GM19193 (cell line): ENCODE measurements around the gene WHRN.
A peak's percentile ranks its signal among the peaks of the same experiment; 100 is the strongest.

Experiments
- POLR2A ChIP-seq: IDR thresholded peaks from 4 replicates; pipeline ENCODE4 v1.6.1; 2011; ENCODE audit not compliant: insufficient read depth, insufficient read length; ENCODE audit errors: extremely low read depth

WHRN gene

DNA sequence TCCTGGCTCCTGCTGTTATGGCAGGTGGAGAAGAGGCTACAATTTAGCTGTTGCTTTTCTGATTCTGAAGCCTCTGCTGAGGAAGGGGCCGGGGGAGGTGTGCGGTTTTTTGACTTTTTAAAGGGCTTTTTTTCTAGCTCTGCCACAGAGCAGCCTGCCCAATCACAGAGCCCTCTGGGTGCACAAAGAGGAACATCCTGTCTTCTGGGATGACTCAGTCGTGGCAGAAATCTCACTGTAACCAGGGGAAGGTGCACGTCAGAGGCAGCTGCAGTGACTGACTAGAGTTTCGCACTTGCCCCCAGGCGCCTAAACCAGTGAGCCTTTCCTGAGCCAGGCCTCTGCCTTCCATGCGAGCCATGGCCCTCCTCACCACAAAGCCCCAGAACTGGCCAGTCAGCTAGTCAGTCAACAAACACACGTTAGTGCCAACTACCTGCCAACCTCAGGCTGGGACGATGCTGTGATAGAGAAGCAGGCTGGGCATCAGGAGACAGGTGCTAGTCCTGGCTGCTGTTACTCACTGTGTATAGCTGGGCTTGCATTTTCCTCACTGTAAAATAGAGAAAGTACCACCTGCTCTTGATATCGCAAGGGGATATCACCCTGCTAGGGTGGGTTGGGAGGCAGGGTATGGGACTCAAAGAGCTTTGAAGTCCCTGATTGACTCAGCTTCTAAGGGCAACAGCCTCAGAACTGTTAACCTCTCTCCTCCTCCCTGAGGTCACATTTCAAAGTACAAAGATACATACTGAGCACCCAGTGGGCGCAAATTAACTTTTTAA is 119.7 kb downstream of the WHRN start:
- peak; percentile 83 for TF ChIP-seq POLR2A

DNA sequence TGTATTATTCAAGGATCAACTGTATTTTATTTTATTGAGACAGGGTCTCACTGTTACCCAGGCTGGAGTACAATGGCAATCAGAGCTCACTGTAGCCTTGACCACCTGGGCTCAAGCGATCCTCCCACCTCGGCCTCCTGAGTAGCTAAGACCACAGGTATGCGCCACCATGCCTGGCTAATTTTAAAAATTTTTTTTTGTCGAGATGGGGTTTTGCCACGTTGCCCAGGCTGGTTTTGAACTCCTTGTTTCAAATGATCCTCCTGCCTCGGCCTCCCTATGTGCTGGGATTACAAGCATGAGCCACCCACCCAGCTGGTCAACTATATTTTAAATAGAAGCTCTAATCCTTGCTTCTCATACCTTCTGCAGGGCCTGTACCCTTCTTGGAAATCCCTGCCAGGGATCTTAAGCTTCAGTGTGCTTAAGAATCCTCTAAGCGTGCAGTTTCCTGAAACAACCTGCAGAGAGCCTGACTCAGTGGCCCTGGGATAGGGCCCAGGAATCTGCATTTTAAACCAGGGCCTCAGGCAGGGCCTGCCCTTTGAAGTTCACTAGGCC is 120.4 kb downstream of the WHRN start:
- TF ChIP-seq POLR2A = no peak

DNA sequence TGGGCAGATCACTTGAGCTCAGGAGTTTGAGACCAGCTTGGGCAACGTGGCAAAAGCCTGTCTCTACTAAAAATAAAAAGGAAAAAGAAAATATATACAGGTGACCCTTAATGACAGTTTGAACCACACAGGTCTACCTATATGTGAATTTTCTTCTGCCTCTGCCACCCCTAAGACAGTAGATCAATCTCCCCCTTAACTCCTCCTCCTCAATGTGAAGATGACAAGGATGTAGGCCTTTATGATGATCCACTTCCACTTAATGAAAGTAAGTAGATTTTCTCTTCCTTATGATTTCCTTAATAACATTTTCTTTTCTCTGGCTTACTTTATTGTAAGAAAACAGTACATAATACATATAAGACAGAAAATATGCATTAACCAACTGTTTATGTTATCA is 120.9 kb downstream of the WHRN start:
- TF ChIP-seq POLR2A = no peak

DNA sequence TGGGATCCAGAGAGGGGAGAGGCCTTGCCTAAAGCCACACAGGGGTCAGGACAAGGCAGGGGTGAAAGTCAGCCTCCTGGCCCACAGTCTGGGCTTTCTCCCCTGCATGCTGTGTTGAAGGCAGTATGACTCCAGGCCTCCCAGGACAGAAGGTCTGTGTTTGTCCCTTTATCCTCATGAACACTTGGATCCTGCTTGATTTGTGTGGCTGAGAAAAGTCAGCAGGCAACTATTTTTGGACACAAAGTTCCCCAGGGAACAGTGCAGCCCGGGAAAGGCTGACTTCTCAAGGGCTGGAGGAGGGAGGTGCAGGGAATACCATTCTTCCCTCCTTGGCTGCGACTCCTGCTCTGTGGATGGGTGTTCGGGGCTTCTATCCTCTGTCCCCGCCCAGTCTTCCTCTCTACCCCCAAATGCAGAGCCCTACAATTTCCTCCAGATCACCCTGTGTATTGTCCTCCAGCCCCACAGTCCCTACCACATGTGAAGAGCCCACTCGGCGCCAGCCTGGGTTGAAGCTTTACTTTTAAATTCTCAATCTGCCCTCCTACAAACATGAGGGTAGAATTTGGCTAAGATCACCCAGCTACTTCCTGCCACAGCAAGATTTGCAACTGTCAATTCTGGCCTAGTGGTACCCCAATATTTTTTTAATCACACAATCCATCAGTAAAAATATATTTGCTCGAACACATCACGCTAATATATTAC is 121.6 kb downstream of the WHRN start:
- no peak for TF ChIP-seq POLR2A

DNA sequence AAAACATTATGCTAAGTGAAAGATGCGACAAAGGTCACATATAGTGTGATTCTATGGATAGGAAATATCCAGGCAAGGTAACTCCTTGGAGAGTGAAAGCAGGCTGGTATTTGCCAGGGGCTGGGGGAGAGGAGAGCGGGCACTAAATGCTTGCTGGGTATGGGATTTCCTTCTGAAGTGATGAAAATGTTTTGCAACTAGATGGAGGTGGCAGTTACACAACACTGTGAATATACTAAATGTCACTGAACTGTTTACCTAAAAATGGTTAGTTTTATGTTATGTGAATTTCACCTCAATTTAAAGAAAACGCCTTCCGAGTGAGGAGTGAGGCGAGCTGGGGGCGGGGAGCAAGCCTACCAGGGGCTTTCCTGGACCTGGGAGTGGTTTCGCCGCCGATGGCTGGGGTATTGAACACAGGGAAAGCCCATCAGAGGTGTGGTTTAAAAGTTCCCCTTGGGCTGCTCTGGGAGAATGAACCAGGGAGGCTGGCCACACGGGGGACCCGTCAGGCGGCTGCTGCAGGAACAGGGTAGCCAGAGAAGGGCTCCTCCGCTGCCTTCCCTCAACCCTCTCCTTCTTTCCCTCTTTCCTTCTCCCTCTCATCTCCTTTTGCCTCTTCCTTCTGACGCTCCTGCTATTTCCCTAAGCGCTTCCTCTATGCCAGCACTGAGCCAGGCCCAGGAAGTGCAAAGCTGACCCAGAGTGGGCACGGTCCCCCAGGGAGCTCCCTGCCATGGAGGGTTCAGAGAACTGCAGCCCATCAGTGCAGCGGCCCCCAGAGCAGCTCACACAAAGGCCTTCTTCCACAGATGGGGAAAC is 122.4 kb downstream of the WHRN start:
- peak; percentile 56 for TF ChIP-seq POLR2A

DNA sequence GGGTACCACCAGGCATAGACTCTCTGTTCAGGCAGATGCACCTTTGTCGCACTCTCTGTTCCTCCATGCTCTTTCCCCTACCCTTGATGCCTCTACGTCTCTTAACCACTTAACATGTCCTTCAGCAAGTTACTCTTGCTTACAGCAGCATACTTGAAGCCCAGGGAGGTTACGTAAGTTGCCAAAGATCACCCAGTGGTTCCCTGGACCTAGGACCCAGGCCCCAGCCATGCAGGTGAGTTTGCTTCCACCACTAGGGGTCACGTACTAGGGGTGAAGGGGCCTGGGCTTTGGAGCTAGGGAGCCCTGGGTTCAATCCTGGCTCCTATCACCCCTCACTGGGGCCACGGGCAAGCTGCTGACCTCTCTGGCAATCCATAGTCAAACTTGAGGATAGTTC is 126.4 kb downstream of the WHRN start:
- no peak for TF ChIP-seq POLR2A

DNA sequence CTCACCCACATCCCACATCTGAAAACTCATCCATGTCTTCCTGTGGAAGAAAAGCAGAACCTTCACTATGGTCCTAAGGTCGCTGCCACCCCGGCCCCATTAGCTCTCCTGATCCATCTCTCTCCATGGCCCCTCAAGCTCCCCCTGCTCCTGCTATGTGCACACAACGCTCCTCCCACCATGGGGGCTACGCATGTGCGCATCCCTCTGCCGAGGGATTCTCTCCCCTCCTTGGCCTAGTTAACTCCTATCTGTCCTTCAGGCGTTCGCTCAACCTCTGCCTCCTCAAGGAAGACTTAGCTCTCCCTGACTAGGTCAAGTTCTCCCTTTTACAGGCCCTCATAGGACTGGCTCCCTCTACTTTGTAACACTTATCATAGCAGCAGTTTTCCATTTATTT is 127.3 kb downstream of the WHRN start:
- TF ChIP-seq POLR2A = no peak

DNA sequence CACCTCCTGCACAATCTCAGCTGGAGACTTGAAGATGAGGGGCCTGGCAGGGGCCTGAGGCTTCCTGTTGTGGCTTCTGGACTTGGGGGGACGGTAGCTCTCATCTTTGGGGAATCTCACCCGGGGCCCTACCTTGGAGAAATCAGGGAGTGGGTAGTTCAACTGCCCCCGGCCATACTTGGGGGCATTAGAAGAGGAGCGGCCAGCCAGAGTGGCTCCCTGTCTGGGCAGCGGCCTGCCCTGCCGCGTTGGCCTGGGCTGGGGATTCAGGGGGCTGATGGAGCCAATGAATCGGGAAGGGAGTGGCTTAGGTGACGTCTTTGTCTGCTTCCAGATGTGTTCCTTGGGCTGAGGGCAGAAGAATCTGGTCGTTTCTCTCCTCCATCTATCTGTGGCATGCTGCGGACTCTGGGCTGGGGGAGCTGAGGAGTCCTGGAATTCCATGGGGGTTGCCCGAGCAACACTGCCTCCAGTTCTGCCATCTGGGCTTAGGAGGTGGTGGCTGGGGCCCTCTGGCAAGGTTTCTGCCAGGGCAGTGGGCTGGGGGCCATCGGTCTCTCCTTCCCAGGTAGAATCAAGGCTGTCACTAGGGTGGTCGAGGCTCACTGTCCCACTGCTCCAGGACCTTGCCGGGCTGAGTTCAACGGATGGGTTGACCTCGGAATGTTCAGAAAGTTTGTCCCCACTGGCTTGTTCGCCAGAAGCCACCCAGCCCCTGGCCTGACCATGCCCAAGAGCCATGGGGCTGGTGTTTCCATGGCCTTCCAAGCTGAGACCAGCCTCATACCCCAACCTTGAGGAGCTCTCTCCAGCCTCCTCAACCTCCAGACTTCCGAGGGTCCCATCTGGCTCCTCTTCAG is 128.5 kb downstream of the WHRN start:
- no peak for TF ChIP-seq POLR2A

DNA sequence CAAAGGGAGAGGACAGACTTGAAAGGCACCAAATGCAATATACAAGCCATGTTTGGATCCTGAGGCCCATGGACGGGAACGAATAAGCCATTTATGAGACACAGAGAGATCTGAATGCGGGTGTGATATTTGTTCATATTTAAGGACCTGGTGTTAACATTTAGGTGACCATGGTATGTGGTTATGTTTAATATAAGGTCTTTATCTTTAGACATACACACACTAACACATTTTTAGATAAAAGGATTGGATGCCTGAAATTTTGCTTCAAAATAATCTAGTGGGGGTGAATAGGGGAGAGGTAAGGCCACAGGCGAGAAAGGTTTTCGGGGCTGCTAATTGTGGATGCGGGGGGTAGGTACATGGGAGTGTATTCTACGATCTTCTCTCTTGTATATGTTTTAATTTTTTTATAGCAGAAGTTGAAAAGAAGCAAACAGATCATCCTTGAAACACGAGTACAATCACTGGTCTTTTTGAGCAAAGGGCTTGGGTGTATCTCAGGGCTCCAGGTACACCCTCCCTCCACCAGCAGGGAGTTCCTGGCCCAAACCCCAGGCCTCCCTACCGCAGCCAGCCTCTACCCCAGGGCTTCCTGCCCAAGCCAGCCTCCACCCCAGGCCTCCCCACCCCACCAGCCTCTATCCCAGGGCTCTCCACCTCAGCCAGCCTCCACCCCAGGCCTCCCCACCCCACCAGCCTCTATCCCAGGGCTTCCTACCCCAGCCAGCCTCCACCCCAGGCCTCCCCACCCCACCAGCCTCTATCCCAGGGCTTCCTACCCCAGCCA is 129.7 kb downstream of the WHRN start:
- TF ChIP-seq POLR2A = no peak

DNA sequence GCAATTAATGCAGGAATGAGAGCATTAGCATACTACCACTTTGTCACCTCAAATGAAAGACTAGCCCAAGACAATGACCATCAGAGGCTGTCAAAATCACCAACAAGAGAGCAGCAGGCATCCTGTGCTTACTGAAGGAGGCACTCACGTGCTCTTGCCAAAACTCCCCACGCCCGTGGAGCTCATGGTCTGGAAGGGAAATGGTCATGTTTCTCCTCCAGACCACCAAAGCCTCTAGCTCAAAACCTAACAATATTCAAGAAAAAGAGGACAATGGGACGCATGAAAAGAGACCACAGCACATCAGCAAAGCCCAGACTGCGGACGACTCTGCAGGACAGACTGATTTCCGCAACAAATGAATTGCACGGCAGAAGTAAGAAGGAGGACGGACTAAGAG is 130.3 kb downstream of the WHRN start:
- TF ChIP-seq POLR2A = no peak

DNA sequence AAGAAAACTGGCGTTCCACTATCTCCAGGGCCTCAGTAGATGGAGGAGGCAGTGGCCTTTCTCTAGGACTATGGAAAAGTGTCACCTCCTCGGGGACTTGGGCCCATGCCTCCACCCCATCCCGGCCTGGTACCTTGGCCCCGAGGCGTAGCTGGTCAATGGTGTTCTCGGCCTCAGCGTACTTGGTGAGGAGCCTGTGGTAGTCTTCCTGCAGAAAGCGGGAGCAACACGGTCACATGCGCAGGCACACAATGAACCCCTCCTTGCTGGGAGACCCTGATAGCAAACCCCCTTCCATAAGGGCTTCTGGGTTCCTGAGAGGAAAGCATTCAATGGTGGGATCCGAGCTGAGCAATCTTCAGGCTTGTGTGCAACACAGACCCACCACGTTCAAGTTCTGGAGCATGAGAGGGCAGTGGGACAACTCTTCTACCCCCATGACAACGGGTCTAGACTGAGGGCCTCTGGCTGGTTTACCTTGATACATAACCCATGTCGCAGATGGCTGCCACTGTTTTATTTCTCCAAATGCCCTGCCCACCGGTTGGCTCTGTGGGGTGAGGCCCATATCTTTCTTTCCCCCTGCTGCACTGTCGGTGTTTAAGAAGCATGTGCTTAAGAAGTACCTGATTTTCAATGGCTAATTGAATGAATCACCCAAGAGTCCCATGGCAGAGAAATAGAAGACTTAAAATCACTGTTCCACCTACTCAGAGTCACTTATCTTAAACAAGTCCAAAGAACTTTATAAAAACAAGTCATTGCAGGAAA is 131.1 kb downstream of the WHRN start:
- TF ChIP-seq POLR2A = no peak

DNA sequence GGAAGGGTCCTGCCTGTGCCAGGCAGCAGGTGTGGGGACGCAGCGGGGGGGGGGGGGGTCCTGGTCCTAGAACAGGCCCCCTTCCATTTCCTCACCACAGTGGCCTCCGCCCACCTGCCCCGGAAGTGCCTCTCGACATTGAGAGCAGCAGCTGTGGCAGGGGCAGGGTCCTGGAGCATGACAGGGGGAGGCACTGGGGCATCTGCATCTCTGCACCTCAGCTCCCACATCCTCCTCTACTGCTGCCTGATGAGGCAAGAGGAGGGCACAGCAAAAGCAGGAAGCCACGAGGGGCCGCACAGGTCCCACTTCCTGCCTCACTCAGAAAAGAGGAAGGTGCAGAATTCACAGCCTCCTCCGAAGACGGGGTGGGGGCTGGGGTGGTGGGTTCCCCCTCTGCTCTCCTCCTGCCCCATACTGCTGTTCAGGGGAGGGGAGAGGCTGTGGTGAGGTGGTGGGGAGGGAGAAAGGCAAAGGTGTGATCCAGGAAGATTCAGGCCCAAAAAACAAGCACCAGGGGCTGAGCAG is 132.3 kb downstream of the WHRN start:
- TF ChIP-seq POLR2A = peak; percentile 55

DNA sequence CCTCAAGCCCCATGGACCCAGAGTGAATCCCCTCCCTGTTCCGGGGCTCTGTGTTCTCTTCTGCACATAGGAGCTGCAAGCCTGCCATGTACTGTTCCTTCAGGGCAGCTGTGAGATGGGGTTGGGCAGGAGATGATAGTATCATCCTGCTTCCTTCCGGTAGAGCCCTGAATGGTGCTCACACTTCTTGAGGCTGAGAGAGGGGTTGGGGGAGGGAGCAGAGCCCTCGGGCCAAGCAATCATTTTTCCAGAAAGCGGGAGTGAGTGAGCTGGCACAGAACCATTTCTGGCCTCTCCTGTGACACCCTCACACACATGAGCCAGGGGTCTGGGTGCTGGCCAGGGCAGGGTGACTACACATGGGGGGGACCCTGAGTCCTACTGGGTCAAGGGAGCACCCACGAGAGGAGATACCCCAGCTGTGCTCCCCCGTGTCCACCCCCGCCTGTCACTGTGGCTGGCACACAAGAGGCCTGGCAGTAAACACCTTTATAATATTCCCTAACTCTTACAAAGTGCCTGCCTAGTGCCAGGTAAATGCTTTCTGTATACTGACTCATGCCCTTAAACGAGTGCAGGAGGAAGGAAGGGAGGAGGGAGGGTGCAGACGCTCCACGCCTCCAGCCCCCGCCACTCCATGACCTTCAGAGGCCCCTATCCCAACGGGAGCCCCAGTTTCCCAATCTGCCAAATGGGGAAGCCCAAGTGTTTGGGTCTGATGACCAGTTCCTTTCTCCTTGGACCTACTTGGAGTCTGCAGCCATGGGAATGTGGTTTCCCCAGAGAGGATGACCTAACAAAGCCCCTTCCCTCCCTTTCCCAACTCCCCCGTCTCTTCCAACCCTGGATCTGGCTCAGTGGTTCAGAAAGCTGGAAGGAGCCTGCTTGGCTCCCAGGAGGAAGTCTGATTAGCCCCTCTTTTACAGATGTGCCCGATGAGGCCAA is 133.0 kb downstream of the WHRN start:
- no peak for TF ChIP-seq POLR2A
